ENCODE data around the gene AQP2. TPM values are rescaled to one million over a fixed set of nuclear protein-coding genes. Genes with fewer than 3 reads are reported as not detected.

AQP2 gene
- total RNA-seq, 1 donor from 2014 or later = not detected

GRCh38 chr12:49930515-49931288 lies 19.8 kb upstream of the AQP2 start:
- Histone ChIP-seq H3K4me3 (no peak overlapping the region), H3K79me2 (ENCODE audit: low read depth) (no peaks in the 10 kb centered on the region), H3K9ac (no peak overlapping the region), H4K20me1 (ENCODE audit: low read depth) (no peaks in the 10 kb centered on the region), H3K9me3 (ENCODE audit: low read depth) (no peaks in the 10 kb centered on the region), H3K27ac (no peak overlapping the region), H2AFZ (replicated peaks) (no peak overlapping the region), H3K4me1 (no peaks in the 10 kb centered on the region), H3F3A (ENCODE audit: low read depth) (no peaks in the 10 kb centered on the region), H3K36me3 (no peaks in the 10 kb centered on the region), H3K27me3 (no peaks in the 10 kb centered on the region), H3K4me2 (no peak overlapping the region)
- Mint-ChIP-seq H3K4me1 (peaks cover 5% of the 10 kb centered on the region), H3K27me3 (ENCODE audit: insufficient read depth, low read depth) (peaks cover 5% of the 10 kb centered on the region), H3K27ac (no peak overlapping the region), H3K36me3 (no peaks in the 10 kb centered on the region), H3K9me3 (peaks cover 5% of the 10 kb centered on the region), H3K4me3 (no peak overlapping the region)
- TF ChIP-seq EZH2phosphoT487 (IDR thresholded peaks at IDR 0.05) (no peak), EZH2 (IDR thresholded peaks at IDR 0.05) (no peak)
- TF ChIP-seq, protein P1, sequence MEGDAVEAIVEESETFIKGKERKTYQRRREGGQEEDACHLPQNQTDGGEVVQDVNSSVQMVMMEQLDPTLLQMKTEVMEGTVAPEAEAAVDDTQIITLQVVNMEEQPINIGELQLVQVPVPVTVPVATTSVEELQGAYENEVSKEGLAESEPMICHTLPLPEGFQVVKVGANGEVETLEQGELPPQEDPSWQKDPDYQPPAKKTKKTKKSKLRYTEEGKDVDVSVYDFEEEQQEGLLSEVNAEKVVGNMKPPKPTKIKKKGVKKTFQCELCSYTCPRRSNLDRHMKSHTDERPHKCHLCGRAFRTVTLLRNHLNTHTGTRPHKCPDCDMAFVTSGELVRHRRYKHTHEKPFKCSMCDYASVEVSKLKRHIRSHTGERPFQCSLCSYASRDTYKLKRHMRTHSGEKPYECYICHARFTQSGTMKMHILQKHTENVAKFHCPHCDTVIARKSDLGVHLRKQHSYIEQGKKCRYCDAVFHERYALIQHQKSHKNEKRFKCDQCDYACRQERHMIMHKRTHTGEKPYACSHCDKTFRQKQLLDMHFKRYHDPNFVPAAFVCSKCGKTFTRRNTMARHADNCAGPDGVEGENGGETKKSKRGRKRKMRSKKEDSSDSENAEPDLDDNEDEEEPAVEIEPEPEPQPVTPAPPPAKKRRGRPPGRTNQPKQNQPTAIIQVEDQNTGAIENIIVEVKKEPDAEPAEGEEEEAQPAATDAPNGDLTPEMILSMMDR (IDR thresholded peaks at IDR 0.05) = no peak
- DNase-seq (ENCODE audit: low spot score) = no peak

- H3K9me3 Mint-ChIP-seq = peaks cover 5% of the 10 kb centered on the region
- H3K36me3 ChIP-seq = no peaks in the 10 kb centered on the region
- peaks cover 4% of the 10 kb centered on the region for H3K27me3 Mint-ChIP-seq (ENCODE audit: insufficient read depth, low read depth)
- H3K9me3 ChIP-seq (ENCODE audit: low read depth) = no peaks in the 10 kb centered on the region
- no peaks in the 10 kb centered on the region for H3K79me2 ChIP-seq (ENCODE audit: low read depth)
- no peak overlapping the region for H3K4me3 Mint-ChIP-seq
- TF ChIP-seq EZH2phosphoT487 (IDR thresholded peaks at IDR 0.05) (no peak), EZH2 (IDR thresholded peaks at IDR 0.05) (no peak)
- TF ChIP-seq, protein P1 (IDR thresholded peaks at IDR 0.05) = no peak
- H3K27ac ChIP-seq = no peak overlapping the region
- no peaks in the 10 kb centered on the region for H3K4me1 ChIP-seq
- H3K4me1 Mint-ChIP-seq = peaks cover 5% of the 10 kb centered on the region
- no peaks in the 10 kb centered on the region for H4K20me1 ChIP-seq (ENCODE audit: low read depth)
- H3K4me3 ChIP-seq = no peak overlapping the region
- H3K27me3 ChIP-seq = no peaks in the 10 kb centered on the region
- H3F3A ChIP-seq (ENCODE audit: low read depth) = no peaks in the 10 kb centered on the region
- no peak overlapping the region for H3K4me2 ChIP-seq
- H3K36me3 Mint-ChIP-seq = no peaks in the 10 kb centered on the region
- H3K9ac ChIP-seq = no peak overlapping the region
- no peak overlapping the region for H2AFZ ChIP-seq (replicated peaks)
- no peak for DNase-seq (ENCODE audit: low spot score)
- no peak overlapping the region for H3K27ac Mint-ChIP-seq
These were observed 18.5 kb upstream of the AQP2 start for GRCh38 chr12:49932023-49932422.

- H3F3A ChIP-seq (ENCODE audit: low read depth) = no peaks in the 10 kb centered on the region
- no peaks in the 10 kb centered on the region for H3K9me3 ChIP-seq (ENCODE audit: low read depth)
- Mint-ChIP-seq H3K4me1 (peaks cover 5% of the 10 kb centered on the region), H3K27me3 (ENCODE audit: insufficient read depth, low read depth) (peaks cover 4% of the 10 kb centered on the region), H3K27ac (no peak overlapping the region), H3K4me3 (no peak overlapping the region), H3K36me3 (no peaks in the 10 kb centered on the region), H3K9me3 (peaks cover 5% of the 10 kb centered on the region)
- TF ChIP-seq, protein P1 (IDR thresholded peaks at IDR 0.05) = no peak
- TF ChIP-seq EZH2 (IDR thresholded peaks at IDR 0.05) (no peak), EZH2phosphoT487 (IDR thresholded peaks at IDR 0.05) (no peak)
- H3K4me3 ChIP-seq = no peak overlapping the region
- no peak overlapping the region for H3K9ac ChIP-seq
- no peaks in the 10 kb centered on the region for H4K20me1 ChIP-seq (ENCODE audit: low read depth)
- H3K4me2 ChIP-seq = no peak overlapping the region
- H3K27ac ChIP-seq = no peak overlapping the region
- no peak for DNase-seq (ENCODE audit: low spot score)
- no peaks in the 10 kb centered on the region for H3K36me3 ChIP-seq
- no peaks in the 10 kb centered on the region for H3K27me3 ChIP-seq
- H3K4me1 ChIP-seq = no peaks in the 10 kb centered on the region
- H3K79me2 ChIP-seq (ENCODE audit: low read depth) = no peaks in the 10 kb centered on the region
- H2AFZ ChIP-seq (replicated peaks) = no peak overlapping the region
These were observed 17.9 kb upstream of the AQP2 start for GRCh38 chr12:49932533-49933130.
